Measurements from ENCODE around the gene CCSER1. TPM values are rescaled to one million over a fixed set of nuclear protein-coding genes. Genes with fewer than 3 reads are reported as not detected.

The CCSER1 gene
- polyA plus RNA-seq, 1 donor from 2014 or later, result 20.8 TPM

DNA sequence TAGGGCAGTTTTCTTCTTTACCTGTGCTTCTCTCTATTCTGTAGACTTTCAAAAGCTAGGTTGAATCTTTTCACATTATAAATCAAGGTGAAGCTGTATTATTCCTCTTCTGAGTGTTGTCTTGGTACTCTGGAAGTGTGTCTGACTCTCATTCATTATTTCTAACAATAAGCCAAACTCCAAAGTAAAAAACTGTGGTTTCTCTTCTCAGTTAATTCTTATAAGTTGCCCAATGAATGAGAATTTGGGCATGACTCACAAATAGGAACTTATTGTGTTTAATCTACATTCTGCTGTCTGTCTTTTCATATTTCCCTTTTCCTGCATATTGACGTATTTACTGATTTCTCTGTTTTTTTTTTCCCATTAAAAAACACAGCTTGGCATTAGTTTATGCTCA lies 714.5 kb downstream of the CCSER1 start (continued):
- TF ChIP-seq, protein P1, sequence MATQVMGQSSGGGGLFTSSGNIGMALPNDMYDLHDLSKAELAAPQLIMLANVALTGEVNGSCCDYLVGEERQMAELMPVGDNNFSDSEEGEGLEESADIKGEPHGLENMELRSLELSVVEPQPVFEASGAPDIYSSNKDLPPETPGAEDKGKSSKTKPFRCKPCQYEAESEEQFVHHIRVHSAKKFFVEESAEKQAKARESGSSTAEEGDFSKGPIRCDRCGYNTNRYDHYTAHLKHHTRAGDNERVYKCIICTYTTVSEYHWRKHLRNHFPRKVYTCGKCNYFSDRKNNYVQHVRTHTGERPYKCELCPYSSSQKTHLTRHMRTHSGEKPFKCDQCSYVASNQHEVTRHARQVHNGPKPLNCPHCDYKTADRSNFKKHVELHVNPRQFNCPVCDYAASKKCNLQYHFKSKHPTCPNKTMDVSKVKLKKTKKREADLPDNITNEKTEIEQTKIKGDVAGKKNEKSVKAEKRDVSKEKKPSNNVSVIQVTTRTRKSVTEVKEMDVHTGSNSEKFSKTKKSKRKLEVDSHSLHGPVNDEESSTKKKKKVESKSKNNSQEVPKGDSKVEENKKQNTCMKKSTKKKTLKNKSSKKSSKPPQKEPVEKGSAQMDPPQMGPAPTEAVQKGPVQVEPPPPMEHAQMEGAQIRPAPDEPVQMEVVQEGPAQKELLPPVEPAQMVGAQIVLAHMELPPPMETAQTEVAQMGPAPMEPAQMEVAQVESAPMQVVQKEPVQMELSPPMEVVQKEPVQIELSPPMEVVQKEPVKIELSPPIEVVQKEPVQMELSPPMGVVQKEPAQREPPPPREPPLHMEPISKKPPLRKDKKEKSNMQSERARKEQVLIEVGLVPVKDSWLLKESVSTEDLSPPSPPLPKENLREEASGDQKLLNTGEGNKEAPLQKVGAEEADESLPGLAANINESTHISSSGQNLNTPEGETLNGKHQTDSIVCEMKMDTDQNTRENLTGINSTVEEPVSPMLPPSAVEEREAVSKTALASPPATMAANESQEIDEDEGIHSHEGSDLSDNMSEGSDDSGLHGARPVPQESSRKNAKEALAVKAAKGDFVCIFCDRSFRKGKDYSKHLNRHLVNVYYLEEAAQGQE (IDR thresholded peaks at IDR 0.05; ENCODE audit: borderline replicate concordance), result no peak
- TF ChIP-seq POLR2AphosphoS5 (IDR thresholded peaks at IDR 0.05), result no peak

DNA sequence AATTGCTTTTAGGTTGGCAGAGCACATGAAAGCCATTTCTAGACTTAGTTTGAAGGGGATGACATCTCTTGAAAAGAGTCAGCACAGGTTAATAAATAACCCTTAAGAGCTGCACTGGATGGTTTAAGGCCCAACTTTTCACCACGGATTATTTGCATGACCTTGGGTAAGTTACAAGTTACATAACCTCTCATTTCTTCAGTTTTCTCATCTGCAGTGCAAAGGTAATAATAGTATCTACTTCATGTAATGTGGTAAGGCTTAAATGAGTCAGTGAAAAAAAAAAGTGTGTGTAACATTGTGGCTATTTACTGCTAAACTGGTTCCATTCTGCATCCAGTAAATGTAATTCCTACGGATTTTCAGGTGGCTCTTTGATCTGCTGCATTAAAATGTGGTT lies 715.8 kb downstream of the CCSER1 start:
- Histone ChIP-seq H3K4me3 (ENCODE audit: low read length) (no peak overlapping the region), H2AFZ (ENCODE audit: low read depth, low read length) (no peak overlapping the region), H3K9me3 (ENCODE audit: low read length) (no peaks in the 10 kb centered on the region), H3K27ac (ENCODE audit: low read length) (no peak overlapping the region), H3K79me2 (replicated peaks; ENCODE audit: insufficient read depth, low read length) (no peaks in the 10 kb centered on the region), H3K27me3 (ENCODE audit: insufficient read depth, low read depth, low read length) (no peaks in the 10 kb centered on the region), H3K4me2 (ENCODE audit: low read length) (no peak overlapping the region), H3K36me3 (ENCODE audit: insufficient read depth, low read length) (no peaks in the 10 kb centered on the region), H4K20me1 (ENCODE audit: insufficient read depth) (no peaks in the 10 kb centered on the region), H3F3A (ENCODE audit: insufficient read depth, low read length, poor library complexity, severe bottlenecking) (no peaks in the 10 kb centered on the region), H3K9me2 (ENCODE audit: insufficient read depth, low read length) (no peaks in the 10 kb centered on the region), H3K9ac (ENCODE audit: low read length) (no peak overlapping the region)
- TF ChIP-seq EZH2 (IDR thresholded peaks at IDR 0.05; ENCODE audit: borderline replicate concordance, insufficient read depth, low read length, poor library complexity, severe bottlenecking), result no peak
- TF ChIP-seq, protein P1 (IDR thresholded peaks at IDR 0.05; ENCODE audit: borderline replicate concordance), result no peak
- TF ChIP-seq, protein P2, sequence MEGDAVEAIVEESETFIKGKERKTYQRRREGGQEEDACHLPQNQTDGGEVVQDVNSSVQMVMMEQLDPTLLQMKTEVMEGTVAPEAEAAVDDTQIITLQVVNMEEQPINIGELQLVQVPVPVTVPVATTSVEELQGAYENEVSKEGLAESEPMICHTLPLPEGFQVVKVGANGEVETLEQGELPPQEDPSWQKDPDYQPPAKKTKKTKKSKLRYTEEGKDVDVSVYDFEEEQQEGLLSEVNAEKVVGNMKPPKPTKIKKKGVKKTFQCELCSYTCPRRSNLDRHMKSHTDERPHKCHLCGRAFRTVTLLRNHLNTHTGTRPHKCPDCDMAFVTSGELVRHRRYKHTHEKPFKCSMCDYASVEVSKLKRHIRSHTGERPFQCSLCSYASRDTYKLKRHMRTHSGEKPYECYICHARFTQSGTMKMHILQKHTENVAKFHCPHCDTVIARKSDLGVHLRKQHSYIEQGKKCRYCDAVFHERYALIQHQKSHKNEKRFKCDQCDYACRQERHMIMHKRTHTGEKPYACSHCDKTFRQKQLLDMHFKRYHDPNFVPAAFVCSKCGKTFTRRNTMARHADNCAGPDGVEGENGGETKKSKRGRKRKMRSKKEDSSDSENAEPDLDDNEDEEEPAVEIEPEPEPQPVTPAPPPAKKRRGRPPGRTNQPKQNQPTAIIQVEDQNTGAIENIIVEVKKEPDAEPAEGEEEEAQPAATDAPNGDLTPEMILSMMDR (IDR thresholded peaks at IDR 0.05; ENCODE audit: poor library complexity, severe bottlenecking), result no peak

DNA sequence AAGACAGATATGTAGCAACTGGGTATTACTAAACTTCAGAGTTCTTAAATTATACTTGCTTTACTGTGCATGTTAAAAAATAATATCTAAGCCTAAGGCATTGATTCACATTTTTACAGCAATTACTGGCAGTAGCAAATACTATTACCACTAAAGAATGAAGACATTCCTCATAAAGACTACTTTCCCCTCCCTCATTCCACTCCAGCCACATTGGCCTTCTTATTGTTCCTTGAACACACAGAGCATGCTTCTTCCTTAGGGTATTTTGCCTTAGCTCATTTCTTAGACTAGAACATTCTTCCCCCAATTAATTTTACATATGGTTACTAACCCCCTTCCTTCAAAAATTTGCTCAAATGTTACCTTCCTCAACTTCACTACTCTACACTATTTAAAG lies 717.0 kb downstream of the CCSER1 start:
- H3K9ac ChIP-seq (ENCODE audit: low read length), result no peak overlapping the region
- TF ChIP-seq MXI1 (conservative IDR thresholded peaks at IDR 0.05; ENCODE audit: poor library complexity, severe bottlenecking) (no peak), EP300 (conservative IDR thresholded peaks at IDR 0.05; ENCODE audit: poor library complexity, severe bottlenecking) (no peak), POLR2AphosphoS5 (IDR thresholded peaks at IDR 0.05) (no peak), RAD21 (conservative IDR thresholded peaks at IDR 0.05) (no peak), EZH2 (IDR thresholded peaks at IDR 0.05; ENCODE audit: borderline replicate concordance, insufficient read depth, low read length, poor library complexity, severe bottlenecking) (no peak), SMC3 (conservative IDR thresholded peaks at IDR 0.05; ENCODE audit: poor library complexity) (no peak), TAF1 (IDR thresholded peaks at IDR 0.05; ENCODE audit: low read depth) (no peak)
- TF ChIP-seq, protein P2 (IDR thresholded peaks at IDR 0.05; ENCODE audit: poor library complexity, severe bottlenecking), result no peak
- TF ChIP-seq, protein P1 (IDR thresholded peaks at IDR 0.05; ENCODE audit: borderline replicate concordance), result no peak
- H3K9me2 ChIP-seq (ENCODE audit: insufficient read depth, low read length), result no peaks in the 10 kb centered on the region
- H2AFZ ChIP-seq (ENCODE audit: low read depth, low read length), result no peak overlapping the region
- no peaks in the 10 kb centered on the region for H3K27me3 ChIP-seq (ENCODE audit: insufficient read depth, low read depth, low read length)
- no peaks in the 10 kb centered on the region for H3K9me3 ChIP-seq (ENCODE audit: low read length)
- no peaks in the 10 kb centered on the region for H3F3A ChIP-seq (ENCODE audit: insufficient read depth, low read length, poor library complexity, severe bottlenecking)
- H3K36me3 ChIP-seq (ENCODE audit: insufficient read depth, low read length), result no peaks in the 10 kb centered on the region
- no peak overlapping the region for H3K27ac ChIP-seq (ENCODE audit: low read length)
- H4K20me1 ChIP-seq (ENCODE audit: insufficient read depth), result no peaks in the 10 kb centered on the region
- no peak overlapping the region for H3K4me2 ChIP-seq (ENCODE audit: low read length)
- no peak overlapping the region for H3K4me3 ChIP-seq (ENCODE audit: low read length)
- no peaks in the 10 kb centered on the region for H3K79me2 ChIP-seq (replicated peaks; ENCODE audit: insufficient read depth, low read length)

Data from neural cell (in vitro differentiated cells).